SK-N-SH (cell line): ENCODE results near the gene TSSK2. TPM values are rescaled to one million over a fixed set of nuclear protein-coding genes. Genes with fewer than 3 reads are reported as not detected.

Source experiments
- CTCF ChIA-PET: fragments of 300-600, 350-600 bp; formaldehyde crosslinking; extraction: SDS; loops from one replicate; lab custom pipeline; 2021; lab: Yijun Ruan, JAX
- POLR2A ChIA-PET: fragments of 350-600 bp; sonication (Branson Sonifier 250); formaldehyde crosslinking; extraction: SDS; loops from one replicate; lab custom pipeline; 2020; ENCODE audit warnings: antibody characterized with exemption, inconsistent platforms; lab: Yijun Ruan, JAX
- DNase-seq: peaks from one replicate; pipeline ENCODE4 v3.0.0; 2012
- H2AFZ ChIP-seq: fragments of 200-600 bp; sonication (generic); 2 replicates; pipeline ENCODE4 v1.8.1; 2016; ENCODE audit warnings: antibody characterized with exemption, mild to moderate bottlenecking, low read depth
- H3F3A ChIP-seq: fragments of 200-600 bp; sonication (generic); replicated peaks from 2 replicates; pipeline ENCODE3; 2016; ENCODE audit warnings: antibody characterized with exemption, mild to moderate bottlenecking; ENCODE audit not compliant: insufficient read depth
- H3K27ac ChIP-seq, 2 experiments: fragments of 200-500 bp in 1 of 2; fragments of 200-600 bp in 1 of 2; sonication (Bioruptor generic) in 1 of 2; sonication (generic), shearing (Covaris generic) in 1 of 2; 2 replicates each; pipeline versions ENCODE4 v1.5.1 to v1.6.1; 2014 to 2016; ENCODE audit warnings: low read depth in 2 of 2, inconsistent platforms in 1 of 2, low read length in 1 of 2, mild to moderate bottlenecking in 1 of 2, mixed read lengths in 1 of 2
- H3K27me3 ChIP-seq: fragments of 200-600 bp; sonication (generic), shearing (Covaris generic); 2 replicates; pipeline ENCODE4 v1.6.1; 2016; ENCODE audit warnings: mixed run types; ENCODE audit not compliant: insufficient read depth
- H3K36me3 ChIP-seq, 2 experiments: fragments of 200-500 bp in 1 of 2; fragments of 200-600 bp in 1 of 2; sonication (Bioruptor generic) in 1 of 2; sonication (generic) in 1 of 2; replicated peaks in 1 of 2; 2 replicates each; pipeline versions ENCODE3 to v1.5.1; 2014 to 2016; ENCODE audit warnings: low read length in 1 of 2, mild to moderate bottlenecking in 1 of 2; ENCODE audit not compliant: insufficient read depth in 2 of 2, control insufficient read depth in 1 of 2
- H3K4me1 ChIP-seq, 2 experiments: fragments of 200-500 bp in 1 of 2; fragments of 200-600 bp in 1 of 2; sonication (Bioruptor generic) in 1 of 2; sonication (generic), shearing (Covaris generic) in 1 of 2; 2 replicates each; pipeline versions ENCODE4 v1.5.1 to v1.6.1; 2014 to 2016; ENCODE audit warnings: low read depth in 1 of 2, low read length in 1 of 2, mixed run types in 1 of 2; ENCODE audit not compliant: insufficient read depth in 2 of 2, control insufficient read depth in 1 of 2
- H3K4me2 ChIP-seq: fragments of 200-600 bp; sonication (generic), shearing (Covaris generic); 2 replicates; pipeline ENCODE4 v1.6.1; 2017; ENCODE audit warnings: mixed run types
- H3K4me3 ChIP-seq, 2 experiments: fragments of 200-500 bp in 1 of 2; fragments of 200-600 bp in 1 of 2; sonication (Bioruptor generic) in 1 of 2; sonication (generic), shearing (Covaris generic) in 1 of 2; 2 replicates each; pipeline versions ENCODE4 v1.5.1 to v1.8.1; 2014 to 2016; ENCODE audit warnings: low read depth in 2 of 2, inconsistent platforms in 1 of 2, low read length in 1 of 2, mild to moderate bottlenecking in 1 of 2, mixed read lengths in 1 of 2, moderate library complexity in 1 of 2
- H3K79me2 ChIP-seq: fragments of 200-600 bp; sonication (generic); 2 replicates; pipeline ENCODE4 v1.8.1; 2017; ENCODE audit warnings: mild to moderate bottlenecking; ENCODE audit not compliant: insufficient read depth
- H3K9ac ChIP-seq: fragments of 200-600 bp; sonication (generic); 2 replicates; pipeline ENCODE4 v1.6.1; 2017; ENCODE audit warnings: mixed run types
- H3K9me2 ChIP-seq: fragments of 200-600 bp; sonication (generic); 2 replicates; pipeline ENCODE4 v1.6.1; 2017; ENCODE audit warnings: mixed run types
- H3K9me3 ChIP-seq: fragments of 200-600 bp; sonication (generic); 2 replicates; pipeline ENCODE4 v1.6.1; 2017; ENCODE audit warnings: mixed run types, mild to moderate bottlenecking, moderate library complexity
- H4K20me1 ChIP-seq: fragments of 200-600 bp; sonication (generic); 2 replicates; pipeline ENCODE4 v1.6.1; 2017; ENCODE audit warnings: mild to moderate bottlenecking, mixed run types; ENCODE audit not compliant: insufficient read depth
- CHD2 ChIP-seq: fragments of 150-350 bp; IDR thresholded peaks from 2 replicates; pipeline ENCODE4 v1.6.1; 2018; ENCODE audit warnings: low read length; ENCODE audit not compliant: partially characterized antibody
- CTCF ChIP-seq: fragments of 200-600 bp; sonication (generic); IDR thresholded peaks from 2 replicates; pipeline ENCODE4 v1.6.1; 2017; ENCODE audit warnings: antibody characterized with exemption, mild to moderate bottlenecking, moderate library complexity
- ELF1 ChIP-seq: IDR thresholded peaks from 2 replicates; pipeline ENCODE4 v1.4.0; 2012
- EZH2phosphoT487 ChIP-seq: fragments of 200-600 bp; sonication (generic); IDR thresholded peaks from 2 replicates; pipeline ENCODE4 v1.6.1; 2017; ENCODE audit warnings: low read depth, mixed run types, mild to moderate bottlenecking, antibody characterized with exemption, moderate library complexity, borderline replicate concordance
- FOXJ3 ChIP-seq: sonication (generic); formaldehyde crosslinking; IDR thresholded peaks from 2 replicates; pipeline ENCODE4 v1.5.1; 2020; ENCODE audit warnings: mild to moderate bottlenecking, missing genetic modification reagents
- FOXM1 ChIP-seq: IDR thresholded peaks from 2 replicates; pipeline ENCODE4 v1.4.0; 2012; ENCODE audit warnings: low read depth, mild to moderate bottlenecking
- GABPA ChIP-seq: IDR thresholded peaks from 2 replicates; pipeline ENCODE4 v1.4.0; 2012; ENCODE audit warnings: low read depth, mild to moderate bottlenecking
- GATA2 ChIP-seq: sonication (generic); formaldehyde crosslinking; IDR thresholded peaks from 2 replicates; pipeline ENCODE4 v1.5.0; 2020; ENCODE audit warnings: mild to moderate bottlenecking, missing genetic modification reagents
- IRF3 ChIP-seq: fragments of 150-350 bp; IDR thresholded peaks from 2 replicates; pipeline ENCODE4 v1.6.1; 2016; ENCODE audit warnings: mild to moderate bottlenecking, low read depth, low read length
- MXI1 ChIP-seq: IDR thresholded peaks from 2 replicates; pipeline ENCODE4 v1.6.1; 2012; ENCODE audit warnings: mild to moderate bottlenecking, low read depth, low read length, improper control_type of control experiment
- NFIC ChIP-seq: IDR thresholded peaks from 2 replicates; pipeline ENCODE4 v1.4.0; 2012; ENCODE audit warnings: borderline replicate concordance
- PBX3 ChIP-seq: IDR thresholded peaks from 2 replicates; pipeline ENCODE4; 2012
- RCOR1 ChIP-seq: fragments of 150-350 bp; IDR thresholded peaks from 2 replicates; pipeline ENCODE4 v1.6.1; 2017; ENCODE audit warnings: antibody characterized with exemption, low read length
- REST ChIP-seq: IDR thresholded peaks from 2 replicates; pipeline ENCODE4 v1.6.1; 2012; ENCODE audit warnings: mild to moderate bottlenecking, low read depth, low read length, moderate library complexity
- RFX5 ChIP-seq: IDR thresholded peaks from 2 replicates; pipeline ENCODE4 v1.6.1; 2012; ENCODE audit warnings: mild to moderate bottlenecking, improper control_type of control experiment, low read length
- RXRA ChIP-seq: IDR thresholded peaks from 2 replicates; pipeline ENCODE4 v1.4.0; 2012; ENCODE audit warnings: low read depth, mild to moderate bottlenecking, borderline replicate concordance
- SIN3A ChIP-seq: IDR thresholded peaks from 2 replicates; pipeline ENCODE4 v1.6.1; 2012; ENCODE audit warnings: low read depth, mild to moderate bottlenecking, low read length, moderate library complexity, borderline replicate concordance
- TEAD4 ChIP-seq: IDR thresholded peaks from 2 replicates; pipeline ENCODE4 v1.4.0; 2012; ENCODE audit warnings: mild to moderate bottlenecking, borderline replicate concordance; ENCODE audit not compliant: insufficient read depth
- USF1 ChIP-seq: IDR thresholded peaks from 2 replicates; pipeline ENCODE4 v1.4.0; 2012; ENCODE audit warnings: low read depth, borderline replicate concordance
- USF2 ChIP-seq: fragments of 150-350 bp; IDR thresholded peaks from 2 replicates; pipeline ENCODE4 v1.6.1; 2017; ENCODE audit warnings: antibody characterized with exemption, low read length, low read depth, borderline replicate concordance
- WGBS: methylation state at CpG from one replicate; pipeline ENCODE4 v1.1.6; 2017; ENCODE audit warnings: low lambda C conversion rate; 5-methylcytosine and 5-hydroxymethylcytosine counted together
- polyA plus RNA-seq, 3 experiments: library from polyadenylated mRNA; depleted of rRNA; stranded (reverse); fragments of >200 nt; gene quantifications; 2 replicates each; pipeline ENCODE4 v1.2.3, GENCODE V29; 2012

The TSSK2 gene
- polyA plus RNA-seq, 1 of the 3 experiments (the other 2 are of a cell fraction), result not detected

GRCh38 chr22:19132693-19133400 lies 1.7 kb downstream of the TSSK2 start:
- Histone ChIP-seq H3K4me1 (no peaks in the 10 kb centered on the region), H2AFZ (no peak overlapping the region), H3K4me2 (no peak overlapping the region), H3K9ac (no peak overlapping the region), H3K27me3 (no peaks in the 10 kb centered on the region), H3K79me2 (no peaks in the 10 kb centered on the region), H3K9me2 (no peaks in the 10 kb centered on the region), H3K27ac (no peak overlapping the region), H3K4me3 (no peak overlapping the region), H3F3A (no peaks in the 10 kb centered on the region), H3K9me3 (no peaks in the 10 kb centered on the region), H4K20me1 (no peaks in the 10 kb centered on the region), H3K36me3 (peaks cover 4 to 40% of the 10 kb centered on the region in 2 experiments)
- ChIA-PET CTCF (interaction anchor here (0.8 to 0.9 kb wide), 2 partner anchors 10 to 12 kb away, joined by 3 read pairs; partner anchors contain the start of gene ESS2), POLR2A (no interaction called here)
- WGBS, result 90% methylated on average over 9 of the region's 9 CpGs
- TF ChIP-seq GABPA (no peak), RXRA (no peak), GATA2 (no peak), EZH2phosphoT487 (no peak), USF1 (no peak), FOXM1 (no peak), NFIC (no peak), REST (no peak), IRF3 (no peak), USF2 (no peak), CTCF (no peak), PBX3 (no peak), RCOR1 (no peak), TEAD4 (no peak), FOXJ3 (CRISPR knock-in tag) (no peak), ELF1 (no peak), RFX5 (no peak), CHD2 (no peak), SIN3A (no peak), MXI1 (no peak)
- no peak for DNase-seq
